ENCODE measurements around the gene RGS6.

DNA sequence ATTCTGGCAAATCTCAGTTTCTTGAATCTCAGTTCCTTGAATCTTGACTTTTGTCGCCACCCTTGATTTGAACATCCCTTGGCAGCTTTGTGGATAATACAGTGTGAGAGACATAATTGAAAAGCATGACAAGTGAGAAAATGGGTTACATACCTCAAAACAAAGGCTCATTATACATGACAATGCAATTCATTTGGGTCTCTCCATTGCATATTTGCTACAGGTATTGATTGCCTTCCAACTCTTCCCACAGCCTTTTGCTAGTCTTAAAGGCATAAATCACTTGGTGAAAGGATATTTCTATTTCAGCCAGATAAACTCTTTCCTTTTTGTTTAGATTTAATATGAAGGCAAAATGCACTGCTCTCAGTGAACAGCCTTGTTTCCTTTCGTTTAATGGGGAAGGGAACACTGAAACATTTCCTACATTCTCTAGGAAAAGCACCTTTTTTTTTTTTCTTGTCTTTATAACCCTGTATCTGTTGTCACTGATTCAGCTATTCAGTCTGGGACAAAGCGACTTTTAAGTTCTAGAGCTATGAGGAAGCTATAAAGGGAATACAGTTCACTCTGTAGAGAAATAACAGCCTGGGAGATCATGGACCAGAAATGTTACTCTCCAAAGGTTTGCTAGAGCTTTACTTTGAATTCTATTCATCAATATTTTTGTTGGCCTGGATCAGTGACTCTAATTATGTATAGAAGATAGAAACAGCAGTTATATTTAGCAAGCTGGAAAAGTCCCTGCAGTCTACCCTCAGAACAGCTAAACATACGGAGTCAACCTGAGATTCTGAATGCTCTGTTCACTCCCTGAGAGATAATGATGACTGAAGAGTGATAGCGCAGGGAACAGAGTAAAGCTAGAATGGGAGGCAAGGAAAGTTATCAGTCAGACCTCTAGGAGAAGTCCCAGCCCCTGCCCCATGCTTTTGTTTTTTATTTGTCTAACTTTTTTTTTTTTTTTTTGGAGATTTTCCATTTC, 311.4 kb downstream of the RGS6 start:
- no peak for TF ChIP-seq EZH2 (IDR thresholded peaks at IDR 0.05; ENCODE audit: insufficient read depth, poor library complexity, severe bottlenecking)
- TF ChIP-seq EZH2phosphoT487 (IDR thresholded peaks at IDR 0.05; ENCODE audit: insufficient read depth, low read depth) = no peak
